ENCODE data around the gene EIF5A2.
"Not testable (repeated sequence)": the region's sequence is repeated elsewhere in the genome, so short reads cannot be mapped to it uniquely, and the experiment has no call there.

Gene EIF5A2

DNA sequence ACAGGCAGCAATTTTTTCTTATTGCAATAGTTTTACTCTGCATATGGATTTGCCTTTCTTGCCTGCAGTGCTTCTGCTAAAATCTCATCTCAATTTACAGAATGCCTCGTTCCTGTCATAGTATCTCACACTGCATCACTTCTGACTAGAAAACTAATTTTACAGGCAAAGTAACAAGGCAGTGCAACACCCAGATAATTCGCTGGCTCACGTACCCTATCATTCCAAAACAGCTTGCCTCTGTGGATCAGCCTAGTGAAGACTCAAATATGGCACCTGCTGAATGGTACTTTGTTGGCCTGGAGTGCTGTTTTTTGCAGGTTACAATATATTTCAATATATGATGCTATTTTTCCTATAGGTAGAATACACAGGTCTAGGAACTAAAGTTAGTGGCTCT lies 5.3 kb downstream of the EIF5A2 start:
- 0 out of 2 replicates have a peak, but pooled peaks cover under 1% of the 10 kb centered on the region for H3K9me3 ChIP-seq (ENCODE audit: low read depth, low read length)

DNA sequence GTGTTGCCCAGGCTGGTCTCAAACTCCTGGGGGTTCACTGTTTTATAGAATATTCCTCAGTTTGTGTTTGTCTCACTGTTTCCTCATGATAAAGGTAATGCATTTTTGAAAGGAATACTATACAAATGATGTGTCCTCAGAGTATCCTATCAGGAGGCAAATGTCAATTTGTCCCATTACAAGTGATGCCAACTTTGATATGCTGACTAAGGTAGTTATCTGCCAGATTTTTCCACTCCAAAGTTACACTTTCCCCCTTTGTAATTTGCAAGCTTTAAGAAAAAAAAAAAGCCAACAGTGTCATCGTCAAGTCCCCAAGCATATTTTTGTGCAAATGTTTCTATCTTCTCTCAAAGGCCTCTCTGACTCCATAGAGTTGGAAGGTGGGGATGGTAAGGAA lies 9.0 kb downstream of the EIF5A2 start:
- H3K36me3 ChIP-seq (ENCODE audit: insufficient read depth, low read length), result peaks cover 24% of the 10 kb centered on the region; the same call in 1 of the 2 replicates
- H3K27ac ChIP-seq, result no peak overlapping the region
- H3K9ac ChIP-seq (ENCODE audit: insufficient read length), result no peak overlapping the region
- DNase-seq (ENCODE audit: low read depth, low spot score), result no peak
- no peak for TF ChIP-seq POLR2AphosphoS5 (IDR thresholded peaks at IDR 0.05; ENCODE audit: borderline replicate concordance, low read depth, low read length)
- TF ChIP-seq FOXP2 (optimal IDR thresholded peaks at IDR 0.05; ENCODE audit: control extremely low read depth, extremely low read length, insufficient read depth), result no peak
- TF ChIP-seq EZH2 (IDR thresholded peaks at IDR 0.05), result no peak
- no peak overlapping the region for H3K4me3 ChIP-seq
- H3K9me3 ChIP-seq (ENCODE audit: low read depth, low read length), result peaks cover 9% of the 10 kb centered on the region; the same call in 1 of the 2 replicates

More for the DNA sequence above, 5.3 kb downstream of the EIF5A2 start:
- TF ChIP-seq POLR2AphosphoS5 (IDR thresholded peaks at IDR 0.05; ENCODE audit: borderline replicate concordance, low read depth, low read length), result no peak
- no peak for TF ChIP-seq EZH2 (IDR thresholded peaks at IDR 0.05)
- TF ChIP-seq FOXP2 (optimal IDR thresholded peaks at IDR 0.05; ENCODE audit: control extremely low read depth, extremely low read length, insufficient read depth), result no peak
- Histone ChIP-seq H3K9ac (ENCODE audit: insufficient read length) (no peak overlapping the region), H3K27ac (no peak overlapping the region), H3K4me3 (no peak overlapping the region), H3K36me3 (ENCODE audit: insufficient read depth, low read length) (peaks cover 10% of the 10 kb centered on the region)
- DNase-seq (ENCODE audit: low read depth, low spot score), result no peak

DNA sequence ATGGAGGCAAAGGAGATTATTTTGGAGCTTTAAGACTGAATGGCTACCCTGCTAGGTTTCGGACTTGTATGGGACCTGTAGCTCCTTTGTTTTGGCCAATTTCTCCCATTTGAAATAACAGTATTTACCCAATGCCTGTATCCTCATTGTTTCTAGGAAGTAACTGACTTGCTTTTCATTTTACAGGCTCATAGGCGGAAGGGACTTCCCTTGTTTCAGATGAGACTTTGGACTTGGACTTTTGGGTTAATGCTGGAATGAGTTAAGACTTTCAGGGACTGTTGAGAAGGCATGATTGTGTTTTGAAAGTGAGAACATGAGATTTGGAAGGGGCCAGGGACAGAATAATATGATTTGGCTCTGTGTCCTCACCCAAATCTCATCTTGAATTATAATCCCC lies 10.5 kb downstream of the EIF5A2 start:
- Histone ChIP-seq H3K27ac (no peak overlapping the region), H3K36me3 (ENCODE audit: insufficient read depth, low read length) (peaks cover 21% of the 10 kb centered on the region; the same call in 1 of the 2 replicates), H3K9ac (ENCODE audit: insufficient read length) (no peak overlapping the region), H3K9me3 (ENCODE audit: low read depth, low read length) (peaks cover 9% of the 10 kb centered on the region; the same call in 1 of the 2 replicates), H3K4me3 (no peak overlapping the region)
- no peak for TF ChIP-seq POLR2AphosphoS5 (IDR thresholded peaks at IDR 0.05; ENCODE audit: borderline replicate concordance, low read depth, low read length)
- no peak for TF ChIP-seq EZH2 (IDR thresholded peaks at IDR 0.05)
- TF ChIP-seq FOXP2 (optimal IDR thresholded peaks at IDR 0.05; ENCODE audit: control extremely low read depth, extremely low read length, insufficient read depth), result no peak
- DNase-seq (ENCODE audit: low read depth, low spot score), result no peak

DNA sequence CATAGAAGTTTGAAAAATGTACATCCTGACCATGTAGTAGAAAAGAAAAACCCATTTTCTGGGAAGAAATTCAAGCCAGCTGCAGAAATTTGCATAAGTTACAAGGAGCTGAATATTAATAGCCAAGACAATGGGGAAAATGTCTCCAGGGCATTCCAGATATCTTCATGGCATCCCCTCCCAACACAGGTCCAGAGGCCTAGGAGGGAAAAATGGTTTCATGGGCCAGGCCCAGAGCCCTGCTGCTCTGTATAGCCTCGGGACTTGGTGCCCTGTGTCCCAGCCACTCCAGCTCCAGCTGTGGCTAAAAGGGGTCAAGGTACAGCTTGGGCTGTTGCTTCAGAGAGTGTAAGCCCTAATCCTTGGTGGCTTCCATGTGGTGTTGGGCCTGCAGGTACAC lies 11.2 kb downstream of the EIF5A2 start:
- H3K4me3 ChIP-seq; H3K9ac ChIP-seq (ENCODE audit: insufficient read length); H3K27ac ChIP-seq; DNase-seq (ENCODE audit: low read depth, low spot score); H3K9me3 ChIP-seq (ENCODE audit: low read depth, low read length): not testable (repeated sequence)
- H3K36me3 ChIP-seq (ENCODE audit: insufficient read depth, low read length), result peaks cover 24% of the 10 kb centered on the region; the same call in 1 of the 2 replicates

DNA sequence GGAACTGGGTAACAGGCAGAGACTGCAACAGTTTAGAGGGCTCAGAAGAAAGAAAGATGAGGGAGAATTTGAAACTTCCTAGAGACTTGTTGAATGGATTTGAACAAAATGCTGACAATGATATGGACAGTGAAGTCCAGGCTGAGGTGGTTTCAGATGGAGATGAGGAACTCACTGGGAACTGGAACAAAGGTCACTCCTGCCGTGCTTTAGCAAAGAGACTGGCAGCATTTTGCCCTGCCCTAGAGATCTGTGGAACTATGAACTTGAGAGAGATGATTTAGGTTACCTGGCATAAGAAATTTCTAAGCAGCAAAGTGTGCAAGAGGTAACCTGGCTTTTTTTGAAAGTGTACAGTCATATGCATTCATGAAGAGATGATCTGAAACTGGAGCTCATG lies 11.7 kb downstream of the EIF5A2 start:
- peaks cover 9% of the 10 kb centered on the region; the same call in 1 of the 2 replicates for H3K9me3 ChIP-seq (ENCODE audit: low read depth, low read length)
- H3K36me3 ChIP-seq (ENCODE audit: insufficient read depth, low read length), result peaks cover 24% of the 10 kb centered on the region; the same call in 1 of the 2 replicates
- no peak overlapping the region for H3K27ac ChIP-seq
- no peak for DNase-seq (ENCODE audit: low read depth, low spot score)
- no peak for TF ChIP-seq POLR2AphosphoS5 (IDR thresholded peaks at IDR 0.05; ENCODE audit: borderline replicate concordance, low read depth, low read length)
- TF ChIP-seq EZH2 (IDR thresholded peaks at IDR 0.05), result no peak
- no peak for TF ChIP-seq FOXP2 (optimal IDR thresholded peaks at IDR 0.05; ENCODE audit: control extremely low read depth, extremely low read length, insufficient read depth)
- H3K4me3 ChIP-seq, result no peak overlapping the region
- no peak overlapping the region for H3K9ac ChIP-seq (ENCODE audit: insufficient read length)

DNA sequence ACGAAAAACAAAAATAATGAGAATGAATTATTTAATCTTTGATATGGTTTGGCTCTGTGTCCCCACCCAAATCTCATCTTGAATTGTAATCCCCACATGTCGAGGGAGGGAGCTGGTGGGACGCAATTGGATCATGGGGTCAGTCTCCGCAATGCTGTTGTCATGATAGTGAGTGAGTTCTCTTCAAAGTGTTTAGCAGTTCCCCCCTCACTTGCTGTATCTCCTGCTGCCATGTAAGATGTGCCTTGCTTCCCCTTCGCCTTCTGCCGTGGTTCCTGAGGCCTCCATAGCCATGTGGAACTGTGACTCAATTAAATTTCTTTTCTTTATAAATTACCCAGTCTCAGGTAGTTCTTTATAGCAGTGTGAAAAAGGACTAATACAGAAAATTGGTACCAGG lies 12.1 kb downstream of the EIF5A2 start:
- H3K4me3 ChIP-seq; H3K9me3 ChIP-seq (ENCODE audit: low read depth, low read length); DNase-seq (ENCODE audit: low read depth, low spot score); H3K9ac ChIP-seq (ENCODE audit: insufficient read length); H3K27ac ChIP-seq: not testable (repeated sequence)
- peaks cover 24% of the 10 kb centered on the region; the same call in 1 of the 2 replicates for H3K36me3 ChIP-seq (ENCODE audit: insufficient read depth, low read length)

DNA sequence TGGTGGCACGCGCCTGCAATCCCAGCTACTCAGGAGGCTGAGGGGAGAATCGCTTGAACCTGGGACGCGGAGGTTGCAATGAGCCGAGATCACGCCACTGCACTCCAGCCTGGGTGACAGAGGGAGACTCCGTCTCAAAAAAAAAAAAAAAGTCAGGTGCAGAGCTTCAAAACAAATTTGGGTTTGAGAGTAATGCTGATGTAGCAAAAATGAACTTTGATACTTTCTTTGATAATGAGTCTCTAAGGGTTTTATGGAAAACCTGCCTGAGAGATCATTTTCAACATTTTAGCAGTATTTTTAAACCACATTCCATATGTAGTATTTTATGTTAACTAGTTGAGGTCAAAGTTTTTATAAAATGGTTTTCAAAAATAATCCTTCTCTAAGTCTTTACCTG lies 14.5 kb downstream of the EIF5A2 start:
- TF ChIP-seq EZH2 (IDR thresholded peaks at IDR 0.05), result no peak
- Histone ChIP-seq H3K9ac (ENCODE audit: insufficient read length) (no peak overlapping the region), H3K9me3 (ENCODE audit: low read depth, low read length) (peaks cover 9% of the 10 kb centered on the region; the same call in 1 of the 2 replicates), H3K4me3 (no peak overlapping the region), H3K36me3 (ENCODE audit: insufficient read depth, low read length) (peaks cover 20% of the 10 kb centered on the region; the same call in 1 of the 2 replicates), H3K27ac (no peak overlapping the region)
- no peak for DNase-seq (ENCODE audit: low read depth, low spot score)

DNA sequence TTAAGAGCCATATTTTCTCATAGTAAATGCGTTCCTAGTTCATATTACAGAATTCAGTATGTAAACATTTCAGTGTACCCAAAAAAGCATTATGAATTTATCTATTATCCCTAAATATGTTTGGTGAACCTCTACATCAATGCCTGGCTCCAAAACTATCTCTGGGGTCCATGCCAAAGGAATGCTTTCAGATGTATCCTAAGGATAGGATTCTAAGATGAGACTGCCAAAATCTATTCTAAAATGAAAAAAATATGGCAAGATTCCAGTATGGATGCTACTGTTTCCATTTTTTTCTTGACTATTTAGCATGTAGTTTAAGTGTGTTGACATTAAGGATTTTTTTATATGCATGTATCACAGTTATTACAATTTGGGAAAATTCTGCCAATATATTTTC lies 18.8 kb downstream of the EIF5A2 start:
- no peaks in the 10 kb centered on the region for H3K9me3 ChIP-seq (ENCODE audit: low read depth, low read length)
- H3K27ac ChIP-seq, result 0 out of 2 replicates have a peak overlapping the region, but pooled peaks have one; percentile 14
- no peak for DNase-seq (ENCODE audit: low read depth, low spot score)
- TF ChIP-seq EZH2 (IDR thresholded peaks at IDR 0.05) (no peak), POLR2AphosphoS5 (IDR thresholded peaks at IDR 0.05; ENCODE audit: borderline replicate concordance, low read depth, low read length) (no peak), FOXP2 (optimal IDR thresholded peaks at IDR 0.05; ENCODE audit: control extremely low read depth, extremely low read length, insufficient read depth) (no peak)
- no peak overlapping the region for H3K9ac ChIP-seq (ENCODE audit: insufficient read length)
- H3K36me3 ChIP-seq (ENCODE audit: insufficient read depth, low read length), result 0 out of 2 replicates have a peak, but pooled peaks cover 3% of the 10 kb centered on the region
- no peak overlapping the region for H3K4me3 ChIP-seq

DNA sequence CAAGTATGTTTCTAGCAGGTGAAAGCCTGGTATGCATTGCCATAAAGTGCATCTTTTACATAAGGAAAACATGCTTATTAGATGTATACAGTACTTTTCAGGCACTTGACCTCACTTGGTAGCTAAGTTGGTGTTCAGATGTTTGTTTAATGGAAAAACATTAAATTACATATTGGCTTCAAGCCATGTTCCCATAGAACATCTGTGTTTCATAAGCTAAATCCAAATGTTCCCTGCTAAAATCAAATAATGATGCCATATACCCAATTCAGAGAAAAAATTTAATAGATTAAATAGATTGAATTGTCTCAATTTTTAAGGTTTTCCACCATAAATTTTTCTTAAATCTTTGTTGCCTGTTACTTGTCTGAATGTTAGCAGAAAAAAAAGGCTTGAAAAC lies 19.3 kb downstream of the EIF5A2 start:
- H3K9ac ChIP-seq (ENCODE audit: insufficient read length), result no peak overlapping the region
- H3K36me3 ChIP-seq (ENCODE audit: insufficient read depth, low read length), result 0 out of 2 replicates have a peak, but pooled peaks cover 3% of the 10 kb centered on the region
- no peak overlapping the region for H3K4me3 ChIP-seq
- H3K9me3 ChIP-seq (ENCODE audit: low read depth, low read length), result no peaks in the 10 kb centered on the region
- TF ChIP-seq EZH2 (IDR thresholded peaks at IDR 0.05), result no peak
- TF ChIP-seq FOXP2 (optimal IDR thresholded peaks at IDR 0.05; ENCODE audit: control extremely low read depth, extremely low read length, insufficient read depth), result no peak
- no peak for TF ChIP-seq POLR2AphosphoS5 (IDR thresholded peaks at IDR 0.05; ENCODE audit: borderline replicate concordance, low read depth, low read length)
- DNase-seq (ENCODE audit: low read depth, low spot score), result no peak
- H3K27ac ChIP-seq, result 0 out of 2 replicates have a peak overlapping the region, but pooled peaks have one; percentile 14

DNA sequence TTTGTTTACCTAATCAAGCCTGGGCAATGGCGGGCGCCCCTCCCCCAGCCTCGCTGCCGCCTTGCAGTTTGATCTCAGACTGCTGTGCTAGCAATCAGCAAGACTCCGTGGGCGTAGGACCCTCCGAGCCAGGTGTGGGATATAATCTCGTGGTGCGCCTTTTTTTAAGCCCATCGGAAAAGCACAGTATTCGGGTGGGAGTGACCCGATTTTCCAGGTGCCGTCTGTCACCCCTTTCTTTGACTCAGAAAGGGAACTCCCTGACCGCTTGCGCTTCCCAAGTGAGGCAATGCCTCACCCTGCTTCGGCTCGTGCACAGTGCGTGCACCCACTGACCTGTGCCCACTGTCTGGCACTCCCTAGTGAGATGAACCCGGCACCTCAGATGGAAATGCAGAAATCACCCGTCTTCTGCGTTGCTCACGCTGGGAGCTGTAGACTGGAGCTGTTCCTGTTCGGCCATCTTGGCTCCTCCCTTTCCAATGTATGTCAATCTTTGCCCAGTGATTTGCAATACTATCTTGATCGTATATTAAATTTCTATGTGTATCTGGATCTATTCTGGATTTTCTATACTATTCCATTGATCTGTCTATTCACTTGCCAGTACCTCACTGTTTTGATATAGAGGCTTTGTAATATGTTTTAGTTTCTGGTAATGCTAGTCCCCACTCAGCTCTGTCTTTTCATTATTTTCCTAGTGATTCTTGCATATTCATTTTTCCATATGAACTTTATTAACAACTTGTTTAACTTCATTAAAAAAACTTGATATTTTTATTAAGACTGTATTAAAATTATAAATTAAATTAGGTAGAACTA lies 24.1 kb downstream of the EIF5A2 start:
- H3K27ac ChIP-seq; H3K36me3 ChIP-seq (ENCODE audit: insufficient read depth, low read length); H3K9me3 ChIP-seq (ENCODE audit: low read depth, low read length); H3K9ac ChIP-seq (ENCODE audit: insufficient read length); H3K4me3 ChIP-seq; DNase-seq (ENCODE audit: low read depth, low spot score): not testable (repeated sequence)

DNA sequence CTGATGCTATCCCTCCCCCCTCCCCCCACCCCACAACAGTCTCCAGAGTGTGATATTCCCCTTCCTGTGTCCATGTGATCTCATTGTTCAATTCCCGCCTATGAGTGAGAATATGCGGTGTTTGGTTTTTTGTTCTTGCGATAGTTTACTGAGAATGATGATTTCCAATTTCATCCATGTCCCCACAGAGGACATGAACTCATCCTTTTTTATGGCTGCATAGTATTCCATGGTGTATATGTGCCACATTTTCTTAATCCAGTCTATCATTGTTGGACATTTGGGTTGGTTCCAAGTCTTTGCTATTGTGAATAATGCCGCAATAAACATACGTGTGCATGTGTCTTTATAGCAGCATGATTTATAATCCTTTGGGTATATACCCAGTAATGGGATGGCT lies 29.7 kb downstream of the EIF5A2 start:
- H3K9ac ChIP-seq (ENCODE audit: insufficient read length); DNase-seq (ENCODE audit: low read depth, low spot score); H3K36me3 ChIP-seq (ENCODE audit: insufficient read depth, low read length); H3K9me3 ChIP-seq (ENCODE audit: low read depth, low read length); H3K4me3 ChIP-seq; H3K27ac ChIP-seq: not testable (repeated sequence)

DNA sequence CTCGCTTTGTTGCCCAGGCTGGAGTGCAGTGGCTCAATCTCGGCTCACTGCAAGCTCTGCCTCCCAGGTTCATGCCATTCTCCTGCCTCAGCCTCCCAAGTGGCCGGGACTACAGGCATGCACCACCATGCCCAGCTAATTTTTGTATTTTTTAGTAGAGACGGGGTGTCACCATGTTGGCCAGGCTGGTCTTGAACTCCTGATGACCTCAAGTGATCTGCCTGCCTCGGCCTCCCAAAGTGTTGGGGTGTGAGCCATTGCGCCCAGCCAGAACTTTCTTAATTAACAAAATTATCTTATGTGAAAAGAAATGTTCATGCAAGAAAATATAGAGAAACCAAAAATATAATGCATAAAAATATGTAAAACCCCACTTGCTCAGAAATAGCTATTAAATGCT lies 31.1 kb downstream of the EIF5A2 start:
- H3K36me3 ChIP-seq (ENCODE audit: insufficient read depth, low read length); H3K9ac ChIP-seq (ENCODE audit: insufficient read length); H3K9me3 ChIP-seq (ENCODE audit: low read depth, low read length); DNase-seq (ENCODE audit: low read depth, low spot score); H3K27ac ChIP-seq; H3K4me3 ChIP-seq: not testable (repeated sequence)
